Peyer's patch (tissue), 4 donors: ENCODE data around the gene NAA10.

ENCODE experiments used
- POLR2A ChIP-seq, 2 donors: fragments of 450-650 bp; IDR thresholded peaks; one replicate each; pipeline ENCODE4 v1.5.1; 2017; ENCODE audit warnings: antibody characterized with exemption in 2 of 2, mild to moderate bottlenecking in 2 of 2, moderate library complexity in 2 of 2
- TF ChIP-seq, protein P1 (sequence below), 6 experiments: fragments of 450-650 bp in 4 of 6; fragments of 200-600 bp in 2 of 6; sonication (generic) in 1 of 6; IDR thresholded peaks; one replicate each; pipeline ENCODE4 v1.5.1; 2017 to 2019; ENCODE audit warnings: antibody characterized with exemption in 6 of 6, mild to moderate bottlenecking in 3 of 6, moderate library complexity in 1 of 6

DNA sequence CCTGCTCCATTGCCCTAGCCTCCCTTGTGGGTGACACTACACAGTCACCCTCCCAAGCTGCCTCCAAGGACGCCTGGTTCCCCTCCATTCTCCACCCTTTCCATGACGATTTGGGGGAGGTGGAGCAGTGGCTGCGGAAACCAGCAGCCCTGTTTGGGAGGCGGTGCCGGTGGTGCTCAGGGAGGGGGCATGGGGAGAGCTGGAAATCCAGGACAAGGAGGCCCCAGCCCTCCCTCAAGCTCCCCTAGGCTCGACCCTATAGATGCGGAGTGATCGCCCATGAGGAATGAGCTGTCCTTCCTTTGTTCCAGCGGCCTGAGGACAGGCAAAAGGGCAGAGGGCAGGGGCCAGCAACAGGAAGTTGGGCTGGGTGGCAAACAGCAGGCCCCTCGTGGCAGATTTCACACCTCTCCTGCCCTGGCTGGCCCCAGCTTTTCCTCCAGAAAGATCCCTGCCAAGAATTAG lies 13.2 kb upstream of the NAA10 start:
- TF ChIP-seq, protein P1, sequence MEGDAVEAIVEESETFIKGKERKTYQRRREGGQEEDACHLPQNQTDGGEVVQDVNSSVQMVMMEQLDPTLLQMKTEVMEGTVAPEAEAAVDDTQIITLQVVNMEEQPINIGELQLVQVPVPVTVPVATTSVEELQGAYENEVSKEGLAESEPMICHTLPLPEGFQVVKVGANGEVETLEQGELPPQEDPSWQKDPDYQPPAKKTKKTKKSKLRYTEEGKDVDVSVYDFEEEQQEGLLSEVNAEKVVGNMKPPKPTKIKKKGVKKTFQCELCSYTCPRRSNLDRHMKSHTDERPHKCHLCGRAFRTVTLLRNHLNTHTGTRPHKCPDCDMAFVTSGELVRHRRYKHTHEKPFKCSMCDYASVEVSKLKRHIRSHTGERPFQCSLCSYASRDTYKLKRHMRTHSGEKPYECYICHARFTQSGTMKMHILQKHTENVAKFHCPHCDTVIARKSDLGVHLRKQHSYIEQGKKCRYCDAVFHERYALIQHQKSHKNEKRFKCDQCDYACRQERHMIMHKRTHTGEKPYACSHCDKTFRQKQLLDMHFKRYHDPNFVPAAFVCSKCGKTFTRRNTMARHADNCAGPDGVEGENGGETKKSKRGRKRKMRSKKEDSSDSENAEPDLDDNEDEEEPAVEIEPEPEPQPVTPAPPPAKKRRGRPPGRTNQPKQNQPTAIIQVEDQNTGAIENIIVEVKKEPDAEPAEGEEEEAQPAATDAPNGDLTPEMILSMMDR (IDR thresholded peaks at IDR 0.05): no peak
- no peak for TF ChIP-seq POLR2A (IDR thresholded peaks at IDR 0.05)
